ENCODE measurements around the gene MINDY2. TPM values are rescaled to one million over a fixed set of nuclear protein-coding genes. Genes with fewer than 3 reads are reported as not detected.

Gene MINDY2
- total and polyA plus RNA-seq, 9 of the 15 experiments (the other 6 are each of a cell fraction or from before 2014, with no cell fraction given): 2.4 to 15.3 (median 7.2) TPM

- peak; percentile 42 for TF ChIP-seq CHD7 (IDR thresholded peaks at IDR 0.05; ENCODE audit: low read depth, low read length)
- TF ChIP-seq CTBP1 (IDR thresholded peaks at IDR 0.05; ENCODE audit: borderline replicate concordance): peak; percentile 98
- no peak for TF ChIP-seq CHD2 (IDR thresholded peaks at IDR 0.05; ENCODE audit: low read depth, low read length)
- peak; percentile 77; the same call in 1 of the 2 replicates for TF ChIP-seq ZNF584 (CRISPR knock-in tag; IDR thresholded peaks at IDR 0.05; ENCODE audit: low read depth)
- TF ChIP-seq POLR2G (IDR thresholded peaks at IDR 0.05; ENCODE audit: low read depth, low read length): peak; percentile 99
- peak; percentile 51 for TF ChIP-seq DMBX1 (CRISPR knock-in tag; IDR thresholded peaks at IDR 0.05; ENCODE audit: borderline replicate concordance)
- no peak for TF ChIP-seq ZNF707 (CRISPR knock-in tag; conservative IDR thresholded peaks at IDR 0.05)
- peak; percentile 10; the same call in 1 of the 2 replicates for TF ChIP-seq ETS1 (conservative IDR thresholded peaks at IDR 0.05; ENCODE audit: control insufficient read depth, low read depth, low read length)
- TF ChIP-seq BHLHE40 (IDR thresholded peaks at IDR 0.05; ENCODE audit: low read length): peak; percentile 50
- TF ChIP-seq NR0B1 (IDR thresholded peaks at IDR 0.05; ENCODE audit: partially characterized antibody): no peak
- no peak for TF ChIP-seq SAFB2 (IDR thresholded peaks at IDR 0.05; ENCODE audit: borderline replicate concordance, low read depth, low read length, severe bottlenecking)
- peak; percentile 17; the same call in 1 of the 2 replicates for TF ChIP-seq HDAC2 (IDR thresholded peaks at IDR 0.05)
Measured at GRCh38 chr15:58770857-58771620, at the start of gene MINDY2 (continued).

Data from K562 (cell line).